ENCODE results near the gene SCCPDH.

The SCCPDH gene

DNA sequence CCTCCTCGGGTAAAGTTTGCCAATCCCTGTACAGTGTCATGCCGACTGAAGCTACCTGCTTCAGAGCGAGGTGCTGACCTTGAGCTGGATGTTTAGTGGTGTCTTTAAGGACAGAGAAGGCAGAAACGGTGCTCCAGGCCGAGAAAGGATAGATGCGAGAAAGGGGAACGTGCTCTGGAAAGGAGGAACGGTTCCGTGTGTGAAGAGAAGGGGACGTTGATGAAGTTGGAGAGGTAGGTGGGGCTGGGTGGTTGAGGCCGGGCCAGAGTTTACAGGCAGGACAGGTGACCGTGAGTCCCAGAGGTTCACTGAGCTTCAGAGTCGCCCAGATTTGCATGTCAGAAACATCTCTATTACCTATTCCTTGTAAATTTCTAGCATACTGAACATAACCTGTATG lies 90.7 kb downstream of the SCCPDH start:
- Histone ChIP-seq H3K4me1 (ENCODE audit: control insufficient read depth in 1 of 2, insufficient read depth in 2 of 2, low read length in 2 of 2) (no peaks in the 10 kb centered on the region), H3K27me3 (ENCODE audit: control insufficient read depth in 1 of 2, insufficient read depth in 2 of 2, low read length in 2 of 2) (no peaks in the 10 kb centered on the region), H3K9me3 (ENCODE audit: control insufficient read depth in 1 of 2, low read length in 2 of 2) (no peaks in the 10 kb centered on the region), H3K9ac (ENCODE audit: low read depth in 1 of 2, low read length in 2 of 2) (no peak overlapping the region), H3K27ac (ENCODE audit: low read depth, low read length) (no peak overlapping the region), H3K36me3 (ENCODE audit: control insufficient read depth in 1 of 2, insufficient read depth in 2 of 2, low read length in 2 of 2) (no peaks in the 10 kb centered on the region), H3K4me3 (ENCODE audit: low read depth in 1 of 2, low read length in 2 of 2) (no peak overlapping the region)

DNA sequence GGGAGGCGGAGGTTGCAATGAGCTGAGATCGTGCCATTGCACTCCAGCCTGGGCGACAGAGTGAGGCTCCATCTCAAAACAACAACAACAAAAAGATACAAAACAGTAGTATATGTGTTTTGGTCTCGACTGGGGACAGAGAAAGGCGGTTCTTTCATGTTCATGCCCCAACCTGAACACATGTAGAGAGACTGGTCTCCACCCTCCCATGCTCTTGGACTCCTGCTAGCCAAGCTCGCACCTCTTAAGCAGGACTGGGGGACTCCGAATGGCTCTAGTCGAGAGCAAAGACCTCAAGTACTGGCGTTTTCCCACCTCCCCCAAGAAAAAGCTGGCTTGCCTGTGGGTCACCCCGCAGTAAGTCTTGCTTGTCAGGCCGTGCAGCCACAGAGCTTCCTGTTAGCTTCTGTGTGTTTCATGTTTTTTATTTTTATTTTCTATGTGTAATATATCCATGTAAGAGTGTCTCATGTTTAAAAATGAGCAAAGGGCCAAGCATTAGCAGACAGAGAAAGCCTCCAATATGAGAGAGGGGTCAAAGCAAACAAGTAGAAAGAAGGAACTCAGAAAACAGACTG lies 91.6 kb downstream of the SCCPDH start:
- H3K27me3 ChIP-seq (ENCODE audit: control insufficient read depth in 1 of 2, insufficient read depth in 2 of 2, low read length in 2 of 2): no peaks in the 10 kb centered on the region
- no peaks in the 10 kb centered on the region for H3K9me3 ChIP-seq (ENCODE audit: control insufficient read depth in 1 of 2, low read length in 2 of 2)
- H3K4me1 ChIP-seq (ENCODE audit: control insufficient read depth in 1 of 2, insufficient read depth in 2 of 2, low read length in 2 of 2): no peaks in the 10 kb centered on the region
- H3K36me3 ChIP-seq (ENCODE audit: control insufficient read depth in 1 of 2, insufficient read depth in 2 of 2, low read length in 2 of 2): no peaks in the 10 kb centered on the region
- H3K9ac ChIP-seq (ENCODE audit: low read depth in 1 of 2, low read length in 2 of 2): no peak overlapping the region
- H3K4me3 ChIP-seq (ENCODE audit: low read depth in 1 of 2, low read length in 2 of 2): no peak overlapping the region
- no peak overlapping the region for H3K27ac ChIP-seq (ENCODE audit: low read depth, low read length)

Data from duodenal mucosa (tissue), 2 donors.